Endothelial cell of hepatic sinusoid (primary cell): ENCODE results near the gene SSR3.

ENCODE experiments used
- in situ Hi-C: cut with HindIII; loops from 2 replicates; pipeline ENCODE4 v1.10.0; 2017; ENCODE audit warnings: low sequenced_read_pairs

Gene SSR3

GRCh38 chr3:156498307-156498706, 56.6 kb downstream of the SSR3 start:
- in situ Hi-C loops = no loop called here

- in situ Hi-C loops = no loop called here
Measured at GRCh38 chr3:156497326-156497725, 57.6 kb downstream of the SSR3 start.

- in situ Hi-C loops = no loop called here
Measured at GRCh38 chr3:156495816-156496215, 59.1 kb downstream of the SSR3 start.

GRCh38 chr3:156493887-156494286, 61.0 kb downstream of the SSR3 start:
- in situ Hi-C loops = no loop called here

- in situ Hi-C loops = no loop called here
Measured at GRCh38 chr3:156492801-156493261, 62.1 kb downstream of the SSR3 start.

DNA sequence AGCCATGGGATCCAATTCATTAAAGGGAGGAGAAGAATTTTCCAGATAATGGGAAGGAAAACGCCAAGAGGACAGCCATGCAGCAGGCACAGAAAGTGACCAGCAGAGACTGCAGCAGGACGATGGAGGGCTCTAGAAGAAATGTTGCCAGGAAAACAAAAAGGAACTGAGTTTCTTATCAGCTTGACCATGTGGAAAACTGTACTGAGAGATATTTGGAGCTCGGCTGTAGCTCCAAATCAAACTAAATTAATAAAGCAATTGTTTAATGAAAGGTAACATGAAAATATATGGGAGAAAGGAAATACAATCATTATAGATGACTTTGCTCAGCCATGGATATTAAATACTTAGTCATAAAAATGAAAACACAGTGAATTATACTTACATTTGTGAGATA, 63.7 kb downstream of the SSR3 start:
- in situ Hi-C loops = no loop called here
